Measurements from ENCODE around the gene NLRP14. TPM values are rescaled to one million over a fixed set of nuclear protein-coding genes. Genes with fewer than 3 reads are reported as not detected.

The NLRP14 gene
- total and polyA plus RNA-seq, 2 donors (not counting 1 experiment from before 2014, with no cell fraction given), result 0.04 to 0.07 TPM

DNA sequence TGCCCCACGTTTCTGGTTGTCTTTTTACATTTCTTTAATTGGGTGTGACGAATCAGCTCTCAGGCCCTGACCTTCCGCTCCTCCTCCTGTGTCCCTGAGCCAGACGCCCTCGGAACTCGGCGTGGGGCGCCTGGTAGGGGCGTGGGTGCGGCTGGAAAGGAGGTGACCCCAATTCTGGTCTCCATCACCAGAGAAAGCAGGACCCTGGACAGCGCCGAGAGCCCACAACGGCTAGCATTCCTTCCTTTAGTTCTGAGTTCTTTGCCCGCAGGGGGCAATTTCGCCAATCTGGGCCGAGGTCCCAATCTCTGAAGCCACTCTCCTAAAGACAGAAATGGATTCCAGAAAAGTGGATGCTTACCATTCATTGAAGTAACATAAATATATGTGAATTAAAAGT is 56.8 kb downstream of the NLRP14 start:
- Histone ChIP-seq H3K27ac (ENCODE audit: low read length in 2 of 2) (no peak overlapping the region), H3K79me2 (ENCODE audit: control insufficient read depth, insufficient read depth, low read length) (no peaks in the 10 kb centered on the region), H3K4me2 (replicated peaks; ENCODE audit: low read depth, low read length, poor library complexity, severe bottlenecking) (no peak overlapping the region), H2AFZ (ENCODE audit: insufficient read depth, low read depth, low read length, poor library complexity, severe bottlenecking) (no peak overlapping the region), H3K4me1 (ENCODE audit: control insufficient read depth in 2 of 2, insufficient read depth in 2 of 2, low read length in 2 of 2) (no peaks in the 10 kb centered on the region), H4K20me1 (ENCODE audit: control insufficient read depth, insufficient read depth, low read length, poor library complexity, severe bottlenecking) (no peaks in the 10 kb centered on the region), H3K4me3 (ENCODE audit: control extremely low read depth in 1 of 5, extremely low read depth in 1 of 5, insufficient read depth in 1 of 5, low read depth in 2 of 5, low read length in 4 of 5) (no peak overlapping the region), H3K36me3 (replicated peaks in 1 of 2; ENCODE audit: control extremely low read depth in 1 of 2, control insufficient read depth in 1 of 2, extremely low read depth in 1 of 2, insufficient read depth in 2 of 2, low read length in 1 of 2) (no peaks in the 10 kb centered on the region), H3K9me3 (ENCODE audit: control extremely low read depth in 1 of 3, control insufficient read depth in 2 of 3, insufficient read depth in 1 of 3, low read length in 2 of 3) (peaks cover 0 to 17% (median 0%) of the 10 kb centered on the region in 3 donors), H3K9ac (ENCODE audit: low read length) (no peak overlapping the region), H3K27me3 (replicated peaks in 1 of 4; ENCODE audit: control extremely low read depth in 1 of 4, control insufficient read depth in 3 of 4, insufficient read depth in 4 of 4, low read length in 3 of 4) (no peaks in the 10 kb centered on the region)
- Mint-ChIP-seq H3K4me3 (no peak overlapping the region), H3K27ac (no peak overlapping the region), H3K4me1 (peaks cover 2% of the 10 kb centered on the region), H3K9me3 (ENCODE audit: insufficient read depth) (peaks cover 7% of the 10 kb centered on the region), H3K27me3 (peaks cover 14% of the 10 kb centered on the region)
- intact Hi-C loops (cut with micrococcal nuclease), result no loop called here
- 86% methylated on average over 16 of the region's 16 CpGs for WGBS (ENCODE audit: insufficient coverage)
- DNase-seq (no peak), ATAC-seq (ENCODE audit: low read depth) (no peak)
- ChIA-PET POLR2A (no interaction called here), CTCF (no interaction called here)
- TF ChIP-seq, protein P1, sequence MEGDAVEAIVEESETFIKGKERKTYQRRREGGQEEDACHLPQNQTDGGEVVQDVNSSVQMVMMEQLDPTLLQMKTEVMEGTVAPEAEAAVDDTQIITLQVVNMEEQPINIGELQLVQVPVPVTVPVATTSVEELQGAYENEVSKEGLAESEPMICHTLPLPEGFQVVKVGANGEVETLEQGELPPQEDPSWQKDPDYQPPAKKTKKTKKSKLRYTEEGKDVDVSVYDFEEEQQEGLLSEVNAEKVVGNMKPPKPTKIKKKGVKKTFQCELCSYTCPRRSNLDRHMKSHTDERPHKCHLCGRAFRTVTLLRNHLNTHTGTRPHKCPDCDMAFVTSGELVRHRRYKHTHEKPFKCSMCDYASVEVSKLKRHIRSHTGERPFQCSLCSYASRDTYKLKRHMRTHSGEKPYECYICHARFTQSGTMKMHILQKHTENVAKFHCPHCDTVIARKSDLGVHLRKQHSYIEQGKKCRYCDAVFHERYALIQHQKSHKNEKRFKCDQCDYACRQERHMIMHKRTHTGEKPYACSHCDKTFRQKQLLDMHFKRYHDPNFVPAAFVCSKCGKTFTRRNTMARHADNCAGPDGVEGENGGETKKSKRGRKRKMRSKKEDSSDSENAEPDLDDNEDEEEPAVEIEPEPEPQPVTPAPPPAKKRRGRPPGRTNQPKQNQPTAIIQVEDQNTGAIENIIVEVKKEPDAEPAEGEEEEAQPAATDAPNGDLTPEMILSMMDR (IDR thresholded peaks at IDR 0.05), result no peak
- TF ChIP-seq EZH2 (IDR thresholded peaks at IDR 0.05; ENCODE audit: borderline replicate concordance, insufficient read depth, low read depth, low read length, poor library complexity, severe bottlenecking), result no peak

DNA sequence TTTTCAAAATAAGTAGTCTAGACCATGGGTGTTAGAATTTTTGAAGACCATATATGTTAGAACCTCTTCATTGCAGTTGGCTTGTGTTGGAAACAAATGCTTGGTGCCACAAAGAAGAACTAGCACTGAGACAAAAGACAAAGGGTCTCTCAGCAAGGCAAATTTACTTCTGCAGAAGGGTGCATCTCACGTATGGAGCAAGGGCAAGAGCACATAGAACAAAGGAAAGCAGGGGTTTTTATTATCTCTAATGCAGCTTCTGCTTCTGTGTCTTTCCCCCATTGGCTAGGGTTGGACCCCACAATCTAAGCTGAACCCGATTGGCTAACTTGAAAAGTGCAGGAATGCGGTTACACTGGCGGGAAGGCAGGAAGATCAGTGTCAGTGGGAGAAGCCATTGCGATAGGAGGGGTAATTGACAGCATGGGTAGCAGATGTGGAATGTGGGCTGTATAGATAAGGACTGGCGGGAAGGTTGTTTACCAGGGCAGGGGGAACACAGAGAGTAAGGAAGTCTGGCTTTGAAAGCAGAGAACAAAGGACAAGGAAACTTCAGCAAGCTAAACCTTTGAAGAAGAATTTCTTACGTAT is 59.4 kb downstream of the NLRP14 start:
- Histone ChIP-seq H3K9ac (ENCODE audit: low read length) (no peak overlapping the region), H3K27me3 (replicated peaks in 1 of 4; ENCODE audit: control extremely low read depth in 1 of 4, control insufficient read depth in 3 of 4, insufficient read depth in 4 of 4, low read length in 3 of 4) (no peaks in the 10 kb centered on the region), H2AFZ (ENCODE audit: insufficient read depth, low read depth, low read length, poor library complexity, severe bottlenecking) (no peak overlapping the region), H3K4me1 (ENCODE audit: control insufficient read depth in 2 of 2, insufficient read depth in 2 of 2, low read length in 2 of 2) (no peaks in the 10 kb centered on the region), H3K4me2 (replicated peaks; ENCODE audit: low read depth, low read length, poor library complexity, severe bottlenecking) (no peak overlapping the region), H3K4me3 (ENCODE audit: control extremely low read depth in 1 of 5, extremely low read depth in 1 of 5, insufficient read depth in 1 of 5, low read depth in 2 of 5, low read length in 4 of 5) (no peak overlapping the region), H3K36me3 (replicated peaks in 1 of 2; ENCODE audit: control extremely low read depth in 1 of 2, control insufficient read depth in 1 of 2, extremely low read depth in 1 of 2, insufficient read depth in 2 of 2, low read length in 1 of 2) (no peaks in the 10 kb centered on the region), H4K20me1 (ENCODE audit: control insufficient read depth, insufficient read depth, low read length, poor library complexity, severe bottlenecking) (no peaks in the 10 kb centered on the region), H3K79me2 (ENCODE audit: control insufficient read depth, insufficient read depth, low read length) (no peaks in the 10 kb centered on the region), H3K27ac (ENCODE audit: low read length in 2 of 2) (no peak overlapping the region), H3K9me3 (ENCODE audit: control extremely low read depth in 1 of 3, control insufficient read depth in 2 of 3, insufficient read depth in 1 of 3, low read length in 2 of 3) (peaks cover 0 to 17% (median 0%) of the 10 kb centered on the region in 3 donors)
- H3K4me1 Mint-ChIP-seq, result no peaks in the 10 kb centered on the region
- ChIA-PET POLR2A (no interaction called here), CTCF (no interaction called here)
- DNase-seq, result no peak
- H3K27ac Mint-ChIP-seq, result no peak overlapping the region
- peaks cover 14% of the 10 kb centered on the region for H3K27me3 Mint-ChIP-seq
- 87% methylated on average over 7 of the region's 7 CpGs for WGBS (ENCODE audit: insufficient coverage)
- ATAC-seq (ENCODE audit: low read depth), result no peak
- no peak for TF ChIP-seq EZH2 (IDR thresholded peaks at IDR 0.05; ENCODE audit: borderline replicate concordance, insufficient read depth, low read depth, low read length, poor library complexity, severe bottlenecking)
- TF ChIP-seq, protein P1 (IDR thresholded peaks at IDR 0.05), result no peak
- H3K9me3 Mint-ChIP-seq (ENCODE audit: insufficient read depth), result peaks cover 7% of the 10 kb centered on the region
- intact Hi-C loops (cut with micrococcal nuclease), result no loop called here
- no peak overlapping the region for H3K4me3 Mint-ChIP-seq

Data from B cell (primary cell).